ENCODE results near the gene POR.

Gene POR

DNA sequence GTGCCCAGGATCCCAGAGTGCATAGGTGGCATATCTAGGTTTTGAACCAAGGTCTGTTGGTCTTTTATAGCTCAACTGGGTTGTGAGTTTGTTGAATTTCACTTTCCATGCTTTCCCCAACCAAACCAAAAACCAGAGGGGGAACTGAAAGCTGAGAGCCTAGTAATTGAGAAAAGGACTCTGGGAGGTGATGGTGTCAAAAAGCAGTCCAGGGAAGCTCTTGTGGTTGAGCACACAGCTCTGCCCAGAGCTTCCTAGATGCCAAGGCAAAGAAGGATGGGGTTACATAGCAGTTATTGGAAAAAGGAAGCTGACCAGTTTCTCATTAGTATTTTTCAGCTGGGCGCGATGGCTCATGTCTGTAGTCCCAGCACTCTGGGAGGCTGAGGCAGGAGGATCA, 9.9 kb downstream of the POR start:
- TF ChIP-seq, protein P1, sequence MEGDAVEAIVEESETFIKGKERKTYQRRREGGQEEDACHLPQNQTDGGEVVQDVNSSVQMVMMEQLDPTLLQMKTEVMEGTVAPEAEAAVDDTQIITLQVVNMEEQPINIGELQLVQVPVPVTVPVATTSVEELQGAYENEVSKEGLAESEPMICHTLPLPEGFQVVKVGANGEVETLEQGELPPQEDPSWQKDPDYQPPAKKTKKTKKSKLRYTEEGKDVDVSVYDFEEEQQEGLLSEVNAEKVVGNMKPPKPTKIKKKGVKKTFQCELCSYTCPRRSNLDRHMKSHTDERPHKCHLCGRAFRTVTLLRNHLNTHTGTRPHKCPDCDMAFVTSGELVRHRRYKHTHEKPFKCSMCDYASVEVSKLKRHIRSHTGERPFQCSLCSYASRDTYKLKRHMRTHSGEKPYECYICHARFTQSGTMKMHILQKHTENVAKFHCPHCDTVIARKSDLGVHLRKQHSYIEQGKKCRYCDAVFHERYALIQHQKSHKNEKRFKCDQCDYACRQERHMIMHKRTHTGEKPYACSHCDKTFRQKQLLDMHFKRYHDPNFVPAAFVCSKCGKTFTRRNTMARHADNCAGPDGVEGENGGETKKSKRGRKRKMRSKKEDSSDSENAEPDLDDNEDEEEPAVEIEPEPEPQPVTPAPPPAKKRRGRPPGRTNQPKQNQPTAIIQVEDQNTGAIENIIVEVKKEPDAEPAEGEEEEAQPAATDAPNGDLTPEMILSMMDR (IDR thresholded peaks at IDR 0.05), result no peak
- H3K9me3 ChIP-seq, result no peaks in the 10 kb centered on the region
- H3K36me3 ChIP-seq, result peaks cover 11% of the 10 kb centered on the region
- no peak overlapping the region for H3K27ac ChIP-seq
- H3K4me3 ChIP-seq (ENCODE audit: low read depth in 1 of 2, low read length in 1 of 2), result no peak overlapping the region
- H3K27me3 ChIP-seq, result no peaks in the 10 kb centered on the region
- H3K4me1 ChIP-seq (ENCODE audit: control insufficient read depth in 1 of 2, insufficient read depth in 1 of 2, low read depth in 1 of 2, low read length in 1 of 2), result peaks cover 0 to 7% of the 10 kb centered on the region in 2 experiments

- TF ChIP-seq, protein P1 (IDR thresholded peaks at IDR 0.05), result no peak
- Histone ChIP-seq H3K27ac (no peak overlapping the region), H3K27me3 (no peaks in the 10 kb centered on the region), H3K4me1 (ENCODE audit: control insufficient read depth in 1 of 2, insufficient read depth in 1 of 2, low read depth in 1 of 2, low read length in 1 of 2) (peaks cover 0 to 7% of the 10 kb centered on the region in 2 experiments), H3K4me3 (ENCODE audit: low read depth in 1 of 2, low read length in 1 of 2) (no peak overlapping the region), H3K36me3 (peaks cover 6% of the 10 kb centered on the region), H3K9me3 (no peaks in the 10 kb centered on the region)
Observed at GRCh38 chr7:75925717-75926435, 10.9 kb downstream of the POR start.

DNA sequence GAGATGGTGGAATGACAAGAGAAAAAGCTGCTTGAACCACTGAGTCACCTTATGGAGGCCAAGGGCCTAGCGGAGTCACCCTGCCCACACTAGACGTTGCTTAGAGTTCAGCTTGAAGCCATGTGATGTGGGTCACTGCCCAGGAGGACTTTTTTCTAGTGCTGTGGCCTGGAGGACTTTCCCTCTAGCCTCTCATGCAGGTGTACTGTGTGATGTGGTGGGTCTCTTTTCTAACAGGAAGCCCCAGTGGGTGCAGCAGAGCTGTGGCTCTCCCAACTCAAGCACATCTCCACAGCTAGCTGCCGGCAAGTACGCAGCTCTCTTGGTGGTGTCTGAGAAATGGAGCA, 13.6 kb downstream of the POR start:
- Histone ChIP-seq H3K9me3 (no peaks in the 10 kb centered on the region), H3K27ac (no peak overlapping the region), H3K27me3 (no peaks in the 10 kb centered on the region), H3K4me1 (ENCODE audit: control insufficient read depth in 1 of 2, insufficient read depth in 1 of 2, low read depth in 1 of 2, low read length in 1 of 2) (peaks cover 0 to 4% of the 10 kb centered on the region in 2 experiments), H3K4me3 (ENCODE audit: low read depth in 1 of 2, low read length in 1 of 2) (no peak overlapping the region), H3K36me3 (peaks cover 5% of the 10 kb centered on the region)
- TF ChIP-seq, protein P1 (IDR thresholded peaks at IDR 0.05), result no peak

DNA sequence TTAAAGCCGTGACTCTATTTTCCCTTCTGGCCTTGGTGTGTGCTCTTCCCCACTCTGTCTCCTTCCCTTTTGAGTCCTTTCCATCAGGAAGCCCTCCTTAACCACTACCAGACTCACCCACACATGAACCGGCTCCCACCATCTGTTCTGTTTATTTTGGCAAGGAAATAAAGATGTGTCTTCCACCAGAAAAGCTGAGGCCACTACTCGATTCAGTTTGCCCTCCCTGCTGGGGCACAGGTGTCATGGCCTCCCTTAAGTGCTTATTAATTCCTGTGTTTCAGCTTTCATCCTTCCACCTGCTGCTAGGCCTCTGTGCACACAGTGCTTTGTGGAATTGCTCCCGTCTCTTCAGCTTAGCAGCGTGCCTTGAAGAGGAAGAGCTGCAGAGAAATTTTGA, 16.7 kb downstream of the POR start:
- Histone ChIP-seq H3K27ac (no peak overlapping the region), H3K4me1 (ENCODE audit: control insufficient read depth in 1 of 2, insufficient read depth in 1 of 2, low read depth in 1 of 2, low read length in 1 of 2) (no peaks in the 10 kb centered on the region), H3K9me3 (no peaks in the 10 kb centered on the region), H3K4me3 (ENCODE audit: low read depth in 1 of 2, low read length in 1 of 2) (no peak overlapping the region), H3K27me3 (no peaks in the 10 kb centered on the region), H3K36me3 (peaks cover 5% of the 10 kb centered on the region)
- TF ChIP-seq, protein P1 (IDR thresholded peaks at IDR 0.05), result no peak

- Histone ChIP-seq H3K4me1 (ENCODE audit: control insufficient read depth in 1 of 2, insufficient read depth in 1 of 2, low read depth in 1 of 2, low read length in 1 of 2) (peaks cover 0 to 9% of the 10 kb centered on the region in 2 experiments), H3K9me3 (no peaks in the 10 kb centered on the region), H3K4me3 (ENCODE audit: low read depth in 1 of 2, low read length in 1 of 2) (no peak overlapping the region), H3K27me3 (no peaks in the 10 kb centered on the region), H3K36me3 (no peaks in the 10 kb centered on the region), H3K27ac (no peak overlapping the region)
- TF ChIP-seq, protein P1 (IDR thresholded peaks at IDR 0.05), result no peak
Observed at GRCh38 chr7:75937958-75938786, 23.2 kb downstream of the POR start.
